Activated naive CD8-positive, alpha-beta T cell treated with anti-CD3 and anti-CD28 coated beads, Interleukin-2, amount 50 U/mL, for 24 hours (primary cell): Measurements from ENCODE around the gene PIGH.
"Not testable (repeated sequence)": the region's sequence is repeated elsewhere in the genome, so short reads cannot be mapped to it uniquely, and the experiment has no call there.

Experiments
- ATAC-seq: fragments of 150-1000 bp; cut with Tn5 transposase; one replicate; pipeline ENCODE4 v1.10.0; 2021
- DNase-seq: peaks from one replicate; pipeline ENCODE4 v3.0.0; 2021
- H3K27ac Mint-ChIP-seq: one replicate; pipeline ENCODE4 v1.8.0; 2021; ENCODE audit warnings: mild to moderate bottlenecking, mixed read lengths
- H3K27me3 Mint-ChIP-seq: one replicate; pipeline ENCODE4 v1.8.0; 2021; ENCODE audit warnings: mixed read lengths
- H3K36me3 Mint-ChIP-seq: one replicate; pipeline ENCODE4 v1.8.0; 2021; ENCODE audit warnings: low read depth, mixed read lengths
- H3K4me1 Mint-ChIP-seq: one replicate; pipeline ENCODE4 v1.8.0; 2021; ENCODE audit warnings: mixed read lengths
- H3K4me3 Mint-ChIP-seq: one replicate; pipeline ENCODE4 v1.8.0; 2021; ENCODE audit warnings: mild to moderate bottlenecking, moderate library complexity, mixed read lengths
- H3K9me3 Mint-ChIP-seq: one replicate; pipeline ENCODE4 v1.8.0; 2021; ENCODE audit warnings: mixed read lengths

Gene PIGH

GRCh38 chr14:67599698-67600561 is at the start of gene PIGH:
PIGH (minus strand) TSS chr14:67600268; CDS start chr14:67600203, 65 bp downstream.
- no peaks in the 10 kb centered on the region for H3K27me3 Mint-ChIP-seq
- DNase-seq (peak; percentile 97), ATAC-seq (peak; percentile 99)
- peaks cover 6% of the 10 kb centered on the region for H3K9me3 Mint-ChIP-seq
- peak within 1 kb of the TSS; percentile 95 for H3K27ac Mint-ChIP-seq
- peak within 1 kb of the TSS; percentile 99 for H3K4me3 Mint-ChIP-seq
- H3K4me1 Mint-ChIP-seq: peaks cover 39% of the 10 kb centered on the region
- peaks cover 7% of the 10 kb centered on the region for H3K36me3 Mint-ChIP-seq

- H3K4me3 Mint-ChIP-seq: no peak overlapping the region
- H3K36me3 Mint-ChIP-seq: peaks cover 19% of the 10 kb centered on the region
- peaks cover 19% of the 10 kb centered on the region for H3K4me1 Mint-ChIP-seq
- ATAC-seq (no peak), DNase-seq (no peak)
- H3K27ac Mint-ChIP-seq: no peak overlapping the region
- no peaks in the 10 kb centered on the region for H3K9me3 Mint-ChIP-seq
- no peaks in the 10 kb centered on the region for H3K27me3 Mint-ChIP-seq
Observed at GRCh38 chr14:67646131-67646530, 46.1 kb upstream of the PIGH start.

GRCh38 chr14:67645414-67645813 is 45.3 kb upstream of the PIGH start:
- peaks cover 19% of the 10 kb centered on the region for H3K4me1 Mint-ChIP-seq
- H3K36me3 Mint-ChIP-seq: peaks cover 19% of the 10 kb centered on the region
- no peak overlapping the region for H3K4me3 Mint-ChIP-seq
- no peak for ATAC-seq
- no peak overlapping the region for H3K27ac Mint-ChIP-seq
- H3K9me3 Mint-ChIP-seq: no peaks in the 10 kb centered on the region
- H3K27me3 Mint-ChIP-seq: no peaks in the 10 kb centered on the region
- DNase-seq: no peak

- no peaks in the 10 kb centered on the region for H3K9me3 Mint-ChIP-seq
- H3K27me3 Mint-ChIP-seq: no peaks in the 10 kb centered on the region
- no peak overlapping the region for H3K4me3 Mint-ChIP-seq
- H3K27ac Mint-ChIP-seq: no peak overlapping the region
- no peak for DNase-seq
- peaks cover 18% of the 10 kb centered on the region for H3K36me3 Mint-ChIP-seq
- no peak for ATAC-seq
- peaks cover 19% of the 10 kb centered on the region for H3K4me1 Mint-ChIP-seq
Observed at GRCh38 chr14:67644428-67644827, 44.4 kb upstream of the PIGH start.

- H3K27me3 Mint-ChIP-seq: no peaks in the 10 kb centered on the region
- H3K4me1 Mint-ChIP-seq: peaks cover 19% of the 10 kb centered on the region
- no peak overlapping the region for H3K4me3 Mint-ChIP-seq
- no peak for ATAC-seq
- no peak overlapping the region for H3K27ac Mint-ChIP-seq
- no peak for DNase-seq
- H3K9me3 Mint-ChIP-seq: no peaks in the 10 kb centered on the region
- H3K36me3 Mint-ChIP-seq: peaks cover 13% of the 10 kb centered on the region
Observed at GRCh38 chr14:67643713-67644112, 43.6 kb upstream of the PIGH start.

- peak overlapping the region; percentile 40 for H3K4me3 Mint-ChIP-seq
- peaks cover 19% of the 10 kb centered on the region for H3K4me1 Mint-ChIP-seq
- no peaks in the 10 kb centered on the region for H3K27me3 Mint-ChIP-seq
- DNase-seq (no peak), ATAC-seq (peak; percentile 89)
- H3K27ac Mint-ChIP-seq: peak overlapping the region; percentile 72
- peaks cover 13% of the 10 kb centered on the region for H3K36me3 Mint-ChIP-seq
- no peaks in the 10 kb centered on the region for H3K9me3 Mint-ChIP-seq
Observed at GRCh38 chr14:67641902-67642749, 42.1 kb upstream of the PIGH start.

GRCh38 chr14:67641480-67641879 is 41.4 kb upstream of the PIGH start:
- Mint-ChIP-seq H3K27me3 (no peaks in the 10 kb centered on the region), H3K4me3 (no peak overlapping the region), H3K27ac (no peak overlapping the region), H3K36me3 (peaks cover 10% of the 10 kb centered on the region), H3K4me1 (peaks cover 19% of the 10 kb centered on the region), H3K9me3 (no peaks in the 10 kb centered on the region)
- no peak for ATAC-seq
- no peak for DNase-seq

GRCh38 chr14:67638642-67639041 is 38.6 kb upstream of the PIGH start:
- Mint-ChIP-seq H3K36me3 (peaks cover 3% of the 10 kb centered on the region), H3K27ac (no peak overlapping the region), H3K4me3 (no peak overlapping the region), H3K4me1 (peaks cover 16% of the 10 kb centered on the region), H3K9me3 (no peaks in the 10 kb centered on the region), H3K27me3 (no peaks in the 10 kb centered on the region)
- no peak for ATAC-seq
- no peak for DNase-seq

- Mint-ChIP-seq H3K27me3 (no peaks in the 10 kb centered on the region), H3K9me3 (no peaks in the 10 kb centered on the region), H3K4me1 (no peaks in the 10 kb centered on the region), H3K36me3 (no peaks in the 10 kb centered on the region), H3K27ac (no peak overlapping the region), H3K4me3 (no peak overlapping the region)
- no peak for DNase-seq
- ATAC-seq: no peak
Observed at GRCh38 chr14:67636361-67636919, 36.4 kb upstream of the PIGH start.

- H3K4me1 Mint-ChIP-seq: no peaks in the 10 kb centered on the region
- ATAC-seq (no peak), DNase-seq (no peak)
- no peak overlapping the region for H3K27ac Mint-ChIP-seq
- no peaks in the 10 kb centered on the region for H3K9me3 Mint-ChIP-seq
- H3K27me3 Mint-ChIP-seq: no peaks in the 10 kb centered on the region
- H3K36me3 Mint-ChIP-seq: no peaks in the 10 kb centered on the region
- no peak overlapping the region for H3K4me3 Mint-ChIP-seq
Observed at GRCh38 chr14:67633451-67634147, 33.5 kb upstream of the PIGH start.

- Mint-ChIP-seq H3K9me3 (no peaks in the 10 kb centered on the region), H3K27me3 (no peaks in the 10 kb centered on the region), H3K27ac (no peak overlapping the region), H3K4me1 (no peaks in the 10 kb centered on the region), H3K4me3 (no peak overlapping the region), H3K36me3 (no peaks in the 10 kb centered on the region)
- DNase-seq (no peak), ATAC-seq (no peak)
Observed at GRCh38 chr14:67630938-67631337, 30.9 kb upstream of the PIGH start.

- Mint-ChIP-seq H3K36me3 (no peaks in the 10 kb centered on the region), H3K27me3 (no peaks in the 10 kb centered on the region), H3K4me1 (no peaks in the 10 kb centered on the region), H3K27ac (no peak overlapping the region), H3K4me3 (no peak overlapping the region), H3K9me3 (no peaks in the 10 kb centered on the region)
- DNase-seq (no peak), ATAC-seq (no peak)
Observed at GRCh38 chr14:67630186-67630585, 30.1 kb upstream of the PIGH start.

GRCh38 chr14:67627519-67627918 is 27.5 kb upstream of the PIGH start:
- Mint-ChIP-seq H3K27me3 (no peaks in the 10 kb centered on the region), H3K4me3 (no peak overlapping the region), H3K36me3 (no peaks in the 10 kb centered on the region), H3K27ac (no peak overlapping the region), H3K9me3 (no peaks in the 10 kb centered on the region), H3K4me1 (peaks cover 9% of the 10 kb centered on the region)
- ATAC-seq: no peak
- DNase-seq: no peak

- H3K4me1 Mint-ChIP-seq: peaks cover 14% of the 10 kb centered on the region
- not testable (repeated sequence) for H3K4me3 Mint-ChIP-seq, H3K27me3 Mint-ChIP-seq, H3K36me3 Mint-ChIP-seq, H3K9me3 Mint-ChIP-seq, H3K27ac Mint-ChIP-seq, DNase-seq
- peak; percentile 40 for ATAC-seq
Observed at GRCh38 chr14:67626131-67626530, 26.1 kb upstream of the PIGH start.
